PC-3 (cell line): ENCODE measurements around the gene USP28. TPM values are rescaled to one million over a fixed set of nuclear protein-coding genes. Genes with fewer than 3 reads are reported as not detected.
A peak's percentile ranks its signal among the peaks of the same experiment; 100 is the strongest.

ENCODE experiments used
- ATAC-seq: fragments of 200-7000 bp; cut with Tn5 transposase; 2 replicates; pipeline ENCODE4 v1.9.1; 2020; ENCODE audit warnings: mild to moderate bottlenecking, moderate library complexity
- BruUV-seq: library from RNA; stranded (reverse); fragments of 400-500 nt; replicated peaks from 2 replicates; lab custom pipeline; 2021; lab: Mats Ljungman, UMichigan
- CTCF ChIA-PET: fragments of 300-600 bp; sonication (Branson Sonifier 250); formaldehyde crosslinking; loops from one replicate; lab custom pipeline; 2022; ENCODE audit warnings: antibody characterized with exemption; lab: Charles Lee
- POLR2A ChIA-PET: fragments of 300-600 bp; sonication (Branson Sonifier 250); formaldehyde crosslinking; loops from one replicate; lab custom pipeline; 2022; ENCODE audit warnings: antibody characterized with exemption; ENCODE audit not compliant: unreplicated experiment; lab: Charles Lee
- DNase-seq: peaks from one replicate; pipeline ENCODE4 v3.0.0-alpha.2; 2015
- H2AFZ ChIP-seq: fragments of 300-600 bp; sonication (generic); 2 replicates; pipeline ENCODE4 v1.6.0; 2016; ENCODE audit warnings: antibody characterized with exemption, low read length
- H3F3A ChIP-seq: fragments of 300-600 bp; sonication (generic); one replicate; pipeline ENCODE4 v1.6.0; 2017; ENCODE audit warnings: antibody characterized with exemption, low read length, control low read depth, mild to moderate bottlenecking; ENCODE audit not compliant: unreplicated experiment
- H3K27ac ChIP-seq: fragments of 300-600 bp; sonication (generic); 2 replicates; pipeline ENCODE4 v1.5.1; 2016; ENCODE audit warnings: mild to moderate bottlenecking, low read length
- H3K27me3 ChIP-seq: fragments of 300-600 bp; sonication (generic); 2 replicates; pipeline ENCODE4 v1.6.1; 2016; ENCODE audit warnings: low read length, mixed read lengths
- H3K36me3 ChIP-seq: fragments of 300-600 bp; sonication (generic); 2 replicates; pipeline ENCODE4 v1.6.1; 2016; ENCODE audit warnings: low read depth, mixed run types, low read length, mixed read lengths
- H3K4me1 ChIP-seq: fragments of 300-600 bp; sonication (generic); 2 replicates; pipeline ENCODE4 v1.5.1; 2016; ENCODE audit warnings: low read length; ENCODE audit not compliant: insufficient read depth
- H3K4me2 ChIP-seq: fragments of 300-600 bp; sonication (generic); 2 replicates; pipeline ENCODE4 v1.6.0; 2016; ENCODE audit warnings: low read length
- H3K4me3 ChIP-seq: fragments of 300-600 bp; sonication (generic); 2 replicates; pipeline ENCODE4 v1.5.1; 2016; ENCODE audit warnings: mild to moderate bottlenecking, low read length, mixed read lengths
- H3K79me2 ChIP-seq: fragments of 300-600 bp; sonication (generic); 2 replicates; pipeline ENCODE4 v1.6.1; 2017; ENCODE audit warnings: low read length, mixed read lengths
- H3K9ac ChIP-seq: fragments of 300-600 bp; sonication (generic); 2 replicates; pipeline ENCODE4 v1.6.0; 2016; ENCODE audit warnings: mild to moderate bottlenecking, low read length
- H3K9me2 ChIP-seq: fragments of 300-600 bp; sonication (generic); replicated peaks from 2 replicates; pipeline ENCODE4 v1.6.1; 2016; ENCODE audit warnings: mixed run types, low read length, mixed read lengths
- H3K9me3 ChIP-seq: fragments of 300-600 bp; sonication (generic); 2 replicates; pipeline ENCODE4 v1.6.1; 2016; ENCODE audit warnings: low read length, mixed read lengths
- H4K20me1 ChIP-seq: fragments of 300-600 bp; sonication (generic); 2 replicates; pipeline ENCODE4 v1.6.1; 2016; ENCODE audit warnings: low read length, mixed read lengths
- EZH2 ChIP-seq: fragments of 300-600 bp; sonication (generic); IDR thresholded peaks from one replicate; pipeline ENCODE4 v1.6.1; 2017; ENCODE audit warnings: antibody characterized with exemption, mild to moderate bottlenecking, low read length; ENCODE audit not compliant: unreplicated experiment
- EZH2phosphoT487 ChIP-seq: fragments of 300-600 bp; sonication (generic); IDR thresholded peaks from 2 replicates; pipeline ENCODE4 v1.6.1; 2018; ENCODE audit warnings: mild to moderate bottlenecking, antibody characterized with exemption, low read length, borderline replicate concordance
- intact Hi-C: fragments of 100-400 bp; cut with micrococcal nuclease; formaldehyde crosslinking; loops from 2 replicates; pipeline ENCODE4 v1.9.0; 2023
- total RNA-seq: library from RNA; depleted of rRNA; stranded (reverse); fragments of >200 nt; gene quantifications from 2 replicates; pipeline ENCODE4 v1.2.3, GENCODE V29; 2014
- TF ChIP-seq, protein P1 (sequence below): fragments of 300-600 bp; sonication (generic); conservative IDR thresholded peaks from 2 replicates; pipeline ENCODE4 v1.5.1; 2017; ENCODE audit warnings: antibody characterized with exemption, low read depth, mild to moderate bottlenecking, low read length

Gene USP28
- total RNA-seq, 1 experiment from 2014 or later, result 27.7 TPM

- Histone ChIP-seq H3K27me3 (peaks cover 7% of the 10 kb centered on the region; the same call in 1 of the 2 replicates), H3K9me2 (no peaks in the 10 kb centered on the region), H3K27ac (no peak overlapping the region), H2AFZ (no peak overlapping the region), H4K20me1 (no peaks in the 10 kb centered on the region), H3K36me3 (no peaks in the 10 kb centered on the region), H3K4me1 (peaks cover 4% of the 10 kb centered on the region; the same call in 1 of the 2 replicates), H3K4me3 (no peak overlapping the region), H3K79me2 (no peaks in the 10 kb centered on the region), H3K4me2 (no peak overlapping the region), H3F3A (no peaks in the 10 kb centered on the region), H3K9me3 (no peaks in the 10 kb centered on the region), H3K9ac (no peak overlapping the region)
- no TSS peak for BruUV-seq
- intact Hi-C loops, result no loop called here
- TF ChIP-seq, protein P1, sequence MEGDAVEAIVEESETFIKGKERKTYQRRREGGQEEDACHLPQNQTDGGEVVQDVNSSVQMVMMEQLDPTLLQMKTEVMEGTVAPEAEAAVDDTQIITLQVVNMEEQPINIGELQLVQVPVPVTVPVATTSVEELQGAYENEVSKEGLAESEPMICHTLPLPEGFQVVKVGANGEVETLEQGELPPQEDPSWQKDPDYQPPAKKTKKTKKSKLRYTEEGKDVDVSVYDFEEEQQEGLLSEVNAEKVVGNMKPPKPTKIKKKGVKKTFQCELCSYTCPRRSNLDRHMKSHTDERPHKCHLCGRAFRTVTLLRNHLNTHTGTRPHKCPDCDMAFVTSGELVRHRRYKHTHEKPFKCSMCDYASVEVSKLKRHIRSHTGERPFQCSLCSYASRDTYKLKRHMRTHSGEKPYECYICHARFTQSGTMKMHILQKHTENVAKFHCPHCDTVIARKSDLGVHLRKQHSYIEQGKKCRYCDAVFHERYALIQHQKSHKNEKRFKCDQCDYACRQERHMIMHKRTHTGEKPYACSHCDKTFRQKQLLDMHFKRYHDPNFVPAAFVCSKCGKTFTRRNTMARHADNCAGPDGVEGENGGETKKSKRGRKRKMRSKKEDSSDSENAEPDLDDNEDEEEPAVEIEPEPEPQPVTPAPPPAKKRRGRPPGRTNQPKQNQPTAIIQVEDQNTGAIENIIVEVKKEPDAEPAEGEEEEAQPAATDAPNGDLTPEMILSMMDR, result no peak
- TF ChIP-seq EZH2 (no peak), EZH2phosphoT487 (no peak)
- POLR2A ChIA-PET, result no interaction called here
- CTCF ChIA-PET, result no interaction called here
- no peak for ATAC-seq
- no peak for DNase-seq
Measured at GRCh38 chr11:113782134-113782533, 93.2 kb downstream of the USP28 start.

DNA sequence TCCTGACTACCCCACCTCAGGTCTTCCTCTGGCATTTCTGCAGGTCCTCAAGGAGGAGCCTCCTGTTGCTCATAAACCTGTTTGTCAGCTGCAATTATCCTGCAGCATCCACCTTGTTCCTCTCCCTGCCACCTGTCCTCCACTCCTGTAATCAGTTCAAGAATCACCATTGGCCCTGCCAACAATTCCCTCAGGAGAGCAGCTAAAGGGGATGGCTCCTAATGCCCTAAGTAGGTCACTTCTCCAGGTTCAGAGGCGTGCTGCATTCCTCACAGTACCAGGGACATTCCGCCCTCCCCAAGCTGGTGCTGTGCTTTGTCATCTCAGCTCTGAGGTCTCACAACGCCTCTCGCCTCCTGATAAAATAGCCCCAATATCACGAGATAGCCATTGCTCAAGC, 93.7 kb downstream of the USP28 start:
- POLR2A ChIA-PET, result no interaction called here
- TF ChIP-seq, protein P1, result no peak
- TF ChIP-seq EZH2 (no peak), EZH2phosphoT487 (no peak)

DNA sequence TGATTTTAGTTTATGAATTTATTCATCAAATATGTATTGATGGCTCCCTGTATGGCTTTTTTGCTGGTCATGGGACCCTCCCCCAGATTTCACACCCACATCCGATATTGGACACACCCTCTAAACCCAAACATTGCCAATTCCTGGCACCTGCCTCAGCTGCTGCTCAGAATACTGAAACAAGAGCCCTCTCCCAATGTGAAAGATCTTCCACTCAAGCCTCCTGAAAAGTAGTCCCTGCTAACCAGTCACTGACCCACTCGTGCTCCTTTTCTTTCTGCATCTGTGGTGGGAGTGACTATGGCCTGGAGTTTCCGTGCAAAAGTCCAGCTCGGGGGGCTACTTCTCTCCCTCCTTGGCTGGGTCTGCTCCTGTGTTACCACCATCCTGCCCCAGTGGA, 95.9 kb downstream of the USP28 start, which contains the start of gene CLDN25:
Gene CLDN25, plus strand, starts transcription at position 301 of the 400 bp plus-strand sequence. Its CDS starts 0 bp downstream, at position 301.
- BruUV-seq, result no TSS peak

More for the DNA sequence above, 93.7 kb downstream of the USP28 start:
- Histone ChIP-seq H3K27ac (no peak overlapping the region), H3K4me1 (peaks cover 4% of the 10 kb centered on the region; the same call in 1 of the 2 replicates), H2AFZ (no peak overlapping the region), H3K9ac (no peak overlapping the region), H3K27me3 (peaks cover 7% of the 10 kb centered on the region; the same call in 1 of the 2 replicates), H3K79me2 (no peaks in the 10 kb centered on the region), H3K36me3 (no peaks in the 10 kb centered on the region), H3K4me2 (no peak overlapping the region), H3F3A (no peaks in the 10 kb centered on the region), H3K9me3 (no peaks in the 10 kb centered on the region), H3K9me2 (no peaks in the 10 kb centered on the region), H3K4me3 (no peak overlapping the region), H4K20me1 (no peaks in the 10 kb centered on the region)
- peak; percentile 26 for DNase-seq
- intact Hi-C loops, result no loop called here
- CTCF ChIA-PET, result no interaction called here
- BruUV-seq, result no TSS peak
- ATAC-seq, result no peak

More for the DNA sequence above, 95.9 kb downstream of the USP28 start, which contains the start of gene CLDN25:
- no peaks in the 10 kb centered on the region for H3K79me2 ChIP-seq
- H3K9me3 ChIP-seq, result no peaks in the 10 kb centered on the region
- H3K27me3 ChIP-seq, result no peaks in the 10 kb centered on the region
- intact Hi-C loops, result no loop called here
- TF ChIP-seq EZH2 (no peak), EZH2phosphoT487 (no peak)
- TF ChIP-seq, protein P1, result no peak
- DNase-seq (no peak), ATAC-seq (no peak)
- POLR2A ChIA-PET, result no interaction called here
- H3K4me2 ChIP-seq, result no peak within 1 kb of the TSS
- no peak within 1 kb of the TSS for H3K27ac ChIP-seq
- H3K9ac ChIP-seq, result no peak within 1 kb of the TSS
- no peak within 1 kb of the TSS for H2AFZ ChIP-seq
- H3K36me3 ChIP-seq, result no peaks in the 10 kb centered on the region
- peaks cover 5% of the 10 kb centered on the region; the same call in 1 of the 2 replicates for H3K4me1 ChIP-seq
- no peaks in the 10 kb centered on the region for H4K20me1 ChIP-seq
- no peaks in the 10 kb centered on the region for H3F3A ChIP-seq
- CTCF ChIA-PET, result no interaction called here
- H3K4me3 ChIP-seq, result no peak within 1 kb of the TSS
- no peaks in the 10 kb centered on the region for H3K9me2 ChIP-seq
